ENCODE measurements around the gene FOXN3. TPM values are rescaled to one million over a fixed set of nuclear protein-coding genes. Genes with fewer than 3 reads are reported as not detected.

Gene FOXN3
- total and polyA plus RNA-seq, 8 donors, result 8.8 to 58.0 (median 31.7) TPM

DNA sequence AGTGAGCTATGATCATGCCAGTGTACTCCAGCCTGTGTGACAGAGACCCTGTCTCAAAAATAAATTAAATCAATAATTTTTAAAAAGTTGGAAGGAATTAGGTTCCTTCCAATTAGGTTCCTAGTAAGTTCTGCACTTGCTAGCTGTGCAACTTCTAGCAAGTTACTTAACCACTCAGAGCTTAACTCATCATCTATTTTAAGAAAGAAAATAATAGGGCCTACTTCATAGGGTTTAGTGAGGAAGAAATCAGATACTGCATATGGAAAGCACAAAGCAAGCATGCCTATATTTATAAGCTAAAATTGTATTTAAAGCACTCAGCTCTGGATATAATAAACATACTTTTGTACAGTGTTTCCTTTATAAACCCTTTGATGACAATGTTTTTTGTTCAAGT, 10.7 kb downstream of the FOXN3 start:
- DNase-seq (no peak), FAIRE-seq (no peak), ATAC-seq (no peak)
- Histone ChIP-seq H3K9me3 (no peaks in the 10 kb centered on the region), H3K4me3 (no peak overlapping the region), H3K36me3 (peaks cover 0 to 6% (median 0%) of the 10 kb centered on the region in 3 donors), H3K4me1 (peaks cover 0 to 15% (median 0%) of the 10 kb centered on the region in 3 donors), H3K27me3 (no peaks in the 10 kb centered on the region), H3K27ac (no peak overlapping the region)
- TF ChIP-seq, protein P1, sequence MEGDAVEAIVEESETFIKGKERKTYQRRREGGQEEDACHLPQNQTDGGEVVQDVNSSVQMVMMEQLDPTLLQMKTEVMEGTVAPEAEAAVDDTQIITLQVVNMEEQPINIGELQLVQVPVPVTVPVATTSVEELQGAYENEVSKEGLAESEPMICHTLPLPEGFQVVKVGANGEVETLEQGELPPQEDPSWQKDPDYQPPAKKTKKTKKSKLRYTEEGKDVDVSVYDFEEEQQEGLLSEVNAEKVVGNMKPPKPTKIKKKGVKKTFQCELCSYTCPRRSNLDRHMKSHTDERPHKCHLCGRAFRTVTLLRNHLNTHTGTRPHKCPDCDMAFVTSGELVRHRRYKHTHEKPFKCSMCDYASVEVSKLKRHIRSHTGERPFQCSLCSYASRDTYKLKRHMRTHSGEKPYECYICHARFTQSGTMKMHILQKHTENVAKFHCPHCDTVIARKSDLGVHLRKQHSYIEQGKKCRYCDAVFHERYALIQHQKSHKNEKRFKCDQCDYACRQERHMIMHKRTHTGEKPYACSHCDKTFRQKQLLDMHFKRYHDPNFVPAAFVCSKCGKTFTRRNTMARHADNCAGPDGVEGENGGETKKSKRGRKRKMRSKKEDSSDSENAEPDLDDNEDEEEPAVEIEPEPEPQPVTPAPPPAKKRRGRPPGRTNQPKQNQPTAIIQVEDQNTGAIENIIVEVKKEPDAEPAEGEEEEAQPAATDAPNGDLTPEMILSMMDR (IDR thresholded peaks at IDR 0.05), result no peak
- intact Hi-C loops (cut with DNase I), result no loop called here

DNA sequence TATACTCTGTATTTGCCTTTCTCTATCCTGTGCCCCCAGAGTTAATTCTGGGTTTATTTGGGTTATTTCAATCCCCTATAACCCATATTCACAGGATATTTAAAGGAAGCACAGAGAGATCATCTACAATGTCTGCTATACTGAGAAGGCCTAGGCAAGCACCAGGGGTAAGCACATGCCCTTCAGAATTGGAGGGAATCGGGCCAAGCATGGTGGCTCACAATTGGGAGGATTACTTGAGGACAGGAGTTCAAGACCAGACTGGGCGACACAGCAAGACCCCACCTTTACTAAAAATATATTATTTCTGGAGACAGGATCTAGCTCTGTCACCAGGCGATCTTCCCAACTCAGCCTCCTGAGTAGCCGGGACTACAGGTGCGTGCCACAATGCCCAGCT, 11.3 kb downstream of the FOXN3 start:
- FAIRE-seq, result no peak
- TF ChIP-seq, protein P1 (IDR thresholded peaks at IDR 0.05), result no peak
- Histone ChIP-seq H3K36me3 (no peaks in the 10 kb centered on the region), H3K27me3 (no peaks in the 10 kb centered on the region), H3K4me1 (peaks cover 0 to 15% (median 0%) of the 10 kb centered on the region in 3 donors), H3K27ac (no peak overlapping the region), H3K9me3 (no peaks in the 10 kb centered on the region), H3K4me3 (no peak overlapping the region)
- no peak for ATAC-seq
- intact Hi-C loops (cut with DNase I), result no loop called here
- WGBS, 2 donors, result 82 to 97% methylated on average over 5 of the region's 5 CpGs
- DNase-seq, result no peak

DNA sequence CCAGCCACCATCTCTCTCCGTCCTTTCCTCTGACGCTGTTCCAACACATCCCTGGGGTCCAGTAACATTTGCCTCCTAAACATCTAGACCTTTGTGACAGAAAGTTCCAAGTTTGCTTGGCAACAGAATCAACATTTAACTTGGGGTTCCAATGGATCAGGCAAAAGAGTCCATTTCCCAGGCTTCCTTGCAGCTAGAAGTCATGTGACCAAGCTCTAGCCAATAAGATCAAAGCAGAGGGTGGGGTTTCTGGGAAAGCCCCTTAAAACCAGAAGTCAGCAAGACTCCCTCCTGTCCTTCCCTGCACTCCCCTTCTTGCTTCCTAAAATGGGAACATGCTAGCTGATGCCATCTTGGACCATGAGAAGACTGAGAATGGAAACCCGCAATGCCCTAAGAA, 14.7 kb downstream of the FOXN3 start:
- 90 to 92% methylated on average over 3 of the region's 3 CpGs for WGBS, 2 donors
- Histone ChIP-seq H3K27ac (no peak overlapping the region), H3K27me3 (no peaks in the 10 kb centered on the region), H3K9me3 (no peaks in the 10 kb centered on the region), H3K36me3 (no peaks in the 10 kb centered on the region), H3K4me1 (peaks cover 0 to 3% (median 0%) of the 10 kb centered on the region in 3 donors), H3K4me3 (no peak overlapping the region)
- no peak for DNase-seq
- TF ChIP-seq, protein P1 (IDR thresholded peaks at IDR 0.05), result no peak
- FAIRE-seq, result no peak
- ATAC-seq, result no peak
- intact Hi-C loops (cut with DNase I), result no loop called here

DNA sequence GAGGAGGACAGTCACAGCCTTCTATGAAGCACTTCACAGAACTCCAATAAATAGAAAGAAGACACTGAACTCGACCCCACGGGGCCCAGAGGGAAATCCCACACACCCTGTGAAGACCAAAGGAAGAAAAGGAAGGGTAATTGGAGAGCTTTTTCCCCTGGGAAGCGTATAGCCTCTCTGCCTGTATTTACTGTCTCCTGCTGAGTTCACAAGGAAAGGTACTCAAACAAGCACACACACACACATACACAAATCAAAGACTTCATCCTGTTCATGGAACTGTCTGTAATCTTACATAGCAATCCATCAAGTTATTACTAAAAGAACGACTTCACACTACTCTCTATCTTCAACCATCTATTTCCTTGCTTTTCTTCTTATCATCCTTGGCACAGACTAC, 15.3 kb downstream of the FOXN3 start:
- H3K27ac ChIP-seq, result no peak overlapping the region
- no peaks in the 10 kb centered on the region for H3K4me1 ChIP-seq
- intact Hi-C loops (cut with DNase I), result no loop called here
- no peaks in the 10 kb centered on the region for H3K27me3 ChIP-seq
- TF ChIP-seq, protein P1 (IDR thresholded peaks at IDR 0.05), result no peak
- WGBS, 2 donors, result 62 to 74% methylated on average over 4 of the region's 4 CpGs
- H3K4me3 ChIP-seq, result no peak overlapping the region
- DNase-seq, result no peak
- H3K36me3 ChIP-seq, result no peaks in the 10 kb centered on the region
- H3K9me3 ChIP-seq, result no peaks in the 10 kb centered on the region
- ATAC-seq, result no peak
- no peak for FAIRE-seq

DNA sequence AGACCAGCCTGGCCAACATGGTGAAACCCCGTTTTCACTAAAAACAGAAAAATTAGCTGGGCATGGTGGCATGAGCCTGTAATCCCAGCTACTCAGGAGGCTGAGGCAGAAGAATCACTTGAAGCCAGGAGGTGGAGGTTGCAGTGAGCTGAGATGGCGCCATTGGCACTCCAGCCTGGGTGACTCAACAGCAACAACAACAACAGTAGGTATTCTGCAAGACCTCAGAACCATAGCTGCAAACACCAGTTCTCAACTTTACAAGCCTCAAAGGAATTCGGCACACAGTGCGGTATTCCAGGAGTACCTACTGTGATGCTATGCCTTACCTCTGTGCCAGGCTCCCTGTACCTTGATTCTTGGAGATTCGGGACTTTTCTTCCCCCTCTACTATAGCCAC, 15.8 kb downstream of the FOXN3 start:
- H3K4me1 ChIP-seq, result no peaks in the 10 kb centered on the region
- no peaks in the 10 kb centered on the region for H3K36me3 ChIP-seq
- H3K27ac ChIP-seq, result no peak overlapping the region
- H3K27me3 ChIP-seq, result no peaks in the 10 kb centered on the region
- ATAC-seq (no peak), FAIRE-seq (no peak), DNase-seq (no peak)
- intact Hi-C loops (cut with DNase I), result no loop called here
- H3K9me3 ChIP-seq, result no peaks in the 10 kb centered on the region
- 97% methylated on average over 5 of the region's 5 CpGs for WGBS, 2 donors
- TF ChIP-seq, protein P1 (IDR thresholded peaks at IDR 0.05), result no peak
- no peak overlapping the region for H3K4me3 ChIP-seq

All from pancreas (tissue), 10 donors.